PC-9 (cell line): ENCODE data around the gene PLEKHA7.

Experiments
- EZH2 ChIP-seq: fragments of 200-600 bp; sonication (generic); IDR thresholded peaks from 2 replicates; pipeline ENCODE4 v1.8.0; 2017; ENCODE audit warnings: antibody characterized with exemption, low read depth
- TF ChIP-seq, protein P1 (sequence below): fragments of 200-600 bp; sonication (generic); conservative IDR thresholded peaks from 2 replicates; pipeline ENCODE4 v1.6.1; 2017; ENCODE audit warnings: mixed run types, antibody characterized with exemption, mild to moderate bottlenecking, moderate library complexity

GRCh38 chr11:16891165-16891564 lies 123.0 kb downstream of the PLEKHA7 start:
- TF ChIP-seq, protein P1, sequence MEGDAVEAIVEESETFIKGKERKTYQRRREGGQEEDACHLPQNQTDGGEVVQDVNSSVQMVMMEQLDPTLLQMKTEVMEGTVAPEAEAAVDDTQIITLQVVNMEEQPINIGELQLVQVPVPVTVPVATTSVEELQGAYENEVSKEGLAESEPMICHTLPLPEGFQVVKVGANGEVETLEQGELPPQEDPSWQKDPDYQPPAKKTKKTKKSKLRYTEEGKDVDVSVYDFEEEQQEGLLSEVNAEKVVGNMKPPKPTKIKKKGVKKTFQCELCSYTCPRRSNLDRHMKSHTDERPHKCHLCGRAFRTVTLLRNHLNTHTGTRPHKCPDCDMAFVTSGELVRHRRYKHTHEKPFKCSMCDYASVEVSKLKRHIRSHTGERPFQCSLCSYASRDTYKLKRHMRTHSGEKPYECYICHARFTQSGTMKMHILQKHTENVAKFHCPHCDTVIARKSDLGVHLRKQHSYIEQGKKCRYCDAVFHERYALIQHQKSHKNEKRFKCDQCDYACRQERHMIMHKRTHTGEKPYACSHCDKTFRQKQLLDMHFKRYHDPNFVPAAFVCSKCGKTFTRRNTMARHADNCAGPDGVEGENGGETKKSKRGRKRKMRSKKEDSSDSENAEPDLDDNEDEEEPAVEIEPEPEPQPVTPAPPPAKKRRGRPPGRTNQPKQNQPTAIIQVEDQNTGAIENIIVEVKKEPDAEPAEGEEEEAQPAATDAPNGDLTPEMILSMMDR = no peak
- TF ChIP-seq EZH2 = no peak
